IMR-90 (cell line): ENCODE measurements around the gene MTERF1. TPM values are rescaled to one million over a fixed set of nuclear protein-coding genes. Genes with fewer than 3 reads are reported as not detected.

Experiments
- ATAC-seq: fragments of 200-7000 bp; cut with Tn5 transposase; 2 replicates; pipeline ENCODE4 v1.9.1; 2020; ENCODE audit warnings: low read depth, mild to moderate bottlenecking, moderate library complexity
- BruUV-seq: library from RNA; stranded (reverse); fragments of 400-500 nt; replicated peaks from 2 replicates; lab custom pipeline; 2021; lab: Mats Ljungman, UMichigan
- CTCF ChIA-PET: fragments of 300-600 bp; formaldehyde crosslinking; extraction: SDS; loops from one replicate; lab custom pipeline; 2021; ENCODE audit warnings: antibody characterized with exemption; lab: Yijun Ruan, JAX
- POLR2A ChIA-PET: fragments of 300-600 bp; sonication (Branson Sonifier 250); formaldehyde crosslinking; loops from one replicate; lab custom pipeline; 2022; ENCODE audit warnings: antibody characterized with exemption; ENCODE audit not compliant: unreplicated experiment; lab: Charles Lee
- DNase-seq: peaks from one replicate; pipeline ENCODE4 v3.0.0; 2013
- H2AFZ ChIP-seq: replicated peaks from 2 replicates; pipeline ENCODE3; 2013; ENCODE audit warnings: low read length, mild to moderate bottlenecking; ENCODE audit not compliant: poor library complexity
- H2AK5ac ChIP-seq: 2 replicates; pipeline ENCODE4 v1.6.1; 2013; ENCODE audit warnings: low read depth, low read length, inconsistent platforms
- H2AK9ac ChIP-seq: replicated peaks from 2 replicates; pipeline ENCODE3; 2013; ENCODE audit warnings: mild to moderate bottlenecking, low read depth, low read length, moderate library complexity; ENCODE audit not compliant: poor library complexity
- H2BK120ac ChIP-seq: 2 replicates; pipeline ENCODE4 v1.6.1; 2013; ENCODE audit warnings: low read depth, low read length, inconsistent platforms
- H2BK15ac ChIP-seq: 3 replicates; pipeline ENCODE4 v1.6.1; 2013; ENCODE audit warnings: low read depth, low read length, inconsistent platforms
- H2BK20ac ChIP-seq: 2 replicates; pipeline ENCODE4 v1.6.1; 2013; ENCODE audit warnings: low read depth, mild to moderate bottlenecking, inconsistent platforms, low read length, moderate library complexity
- H2BK5ac ChIP-seq: 2 replicates; pipeline ENCODE4 v1.6.1; 2013; ENCODE audit warnings: mild to moderate bottlenecking, low read depth, low read length, inconsistent platforms; ENCODE audit not compliant: poor library complexity, severe bottlenecking
- H3K14ac ChIP-seq: replicated peaks from 2 replicates; pipeline ENCODE4 v1.6.1; 2013; ENCODE audit warnings: low read depth, low read length, inconsistent platforms
- H3K18ac ChIP-seq: 2 replicates; pipeline ENCODE4 v1.6.1; 2013; ENCODE audit warnings: low read depth, low read length, control low read depth
- H3K23ac ChIP-seq: 2 replicates; pipeline ENCODE4 v1.6.1; 2013; ENCODE audit warnings: low read depth, low read length, inconsistent platforms
- H3K27ac ChIP-seq: 2 replicates; pipeline ENCODE4 v1.5.1; 2013; ENCODE audit warnings: mild to moderate bottlenecking, control low read depth, low read length; ENCODE audit not compliant: insufficient read depth
- H3K27me3 ChIP-seq: 2 replicates; pipeline ENCODE4 v1.6.1; 2013; ENCODE audit warnings: low read length; ENCODE audit not compliant: control insufficient read depth, insufficient read depth
- H3K36me3 ChIP-seq: 2 replicates; pipeline ENCODE4 v1.6.1; 2013; ENCODE audit warnings: low read length, mixed read lengths; ENCODE audit not compliant: control insufficient read depth, insufficient read depth
- H3K4ac ChIP-seq: 2 replicates; pipeline ENCODE4 v1.6.1; 2013; ENCODE audit warnings: low read depth, low read length, inconsistent platforms
- H3K4me1 ChIP-seq: 2 replicates; pipeline ENCODE4 v1.6.1; 2013; ENCODE audit warnings: low read length, mixed read lengths; ENCODE audit not compliant: control insufficient read depth, insufficient read depth
- H3K4me2 ChIP-seq: 2 replicates; pipeline ENCODE4 v1.6.1; 2013; ENCODE audit warnings: low read depth, mild to moderate bottlenecking, control low read depth, low read length, moderate library complexity
- H3K4me3 ChIP-seq: 2 replicates; pipeline ENCODE4 v1.5.1; 2013; ENCODE audit warnings: low read depth, mild to moderate bottlenecking, control low read depth, low read length, moderate library complexity; ENCODE audit not compliant: insufficient read depth
- H3K56ac ChIP-seq: 2 replicates; pipeline ENCODE4 v1.6.1; 2013; ENCODE audit warnings: low read length, inconsistent platforms; ENCODE audit not compliant: insufficient read depth; ENCODE audit errors: extremely low read depth
- H3K79me1 ChIP-seq, 2 experiments: 2 replicates each; pipeline ENCODE4 v1.6.1; 2013; ENCODE audit warnings: low read length in 2 of 2, inconsistent platforms in 1 of 2, low read depth in 1 of 2
- H3K9ac ChIP-seq: 2 replicates; pipeline ENCODE4 v1.6.1; 2013; ENCODE audit warnings: low read depth, low read length, control low read depth
- H3K9me1 ChIP-seq: 2 replicates; pipeline ENCODE4 v1.6.1; 2013; ENCODE audit warnings: low read length, inconsistent platforms; ENCODE audit not compliant: insufficient read depth
- H3K9me3 ChIP-seq: 2 replicates; pipeline ENCODE4 v1.6.1; 2013; ENCODE audit warnings: low read length; ENCODE audit not compliant: control insufficient read depth, insufficient read depth
- H4K20me1 ChIP-seq: 2 replicates; pipeline ENCODE4 v1.6.1; 2013; ENCODE audit warnings: low read length, inconsistent platforms; ENCODE audit not compliant: insufficient read depth
- H4K5ac ChIP-seq: 2 replicates; pipeline ENCODE4 v1.6.1; 2013; ENCODE audit warnings: mild to moderate bottlenecking, low read depth, low read length, control low read depth
- H4K8ac ChIP-seq, 2 experiments: 2 replicates each; pipeline ENCODE4 v1.6.1; 2013; ENCODE audit warnings: low read depth in 2 of 2, low read length in 2 of 2, control low read depth in 1 of 2, inconsistent platforms in 1 of 2
- H4K91ac ChIP-seq: 2 replicates; pipeline ENCODE4 v1.6.1; 2013; ENCODE audit warnings: low read depth, low read length, inconsistent platforms; ENCODE audit not compliant: insufficient read depth
- CTCF ChIP-seq: conservative IDR thresholded peaks from 2 replicates; pipeline ENCODE4 v1.5.1; 2012; ENCODE audit warnings: mild to moderate bottlenecking, low read depth, low read length, improper control_type of control experiment
- MXI1 ChIP-seq: IDR thresholded peaks from 2 replicates; pipeline ENCODE4 v1.6.1; 2012; ENCODE audit warnings: low read depth, mild to moderate bottlenecking, low read length, moderate library complexity, borderline replicate concordance
- WGBS, 2 experiments: methylation state at CpG; one replicate each; pipeline versions ENCODE4 v1.1.5 to v1.1.7; 2013; ENCODE audit warnings: missing lambda C conversion rate in 2 of 2; ENCODE audit not compliant: insufficient read length in 1 of 2; ENCODE audit errors: extremely low coverage in 2 of 2; 5-methylcytosine and 5-hydroxymethylcytosine counted together
- dilution Hi-C: fragments of 300-500 bp; cut with HindIII; formaldehyde crosslinking; loops from one replicate; pipeline ENCODE4 v1.14.3; 2018; ENCODE audit warnings: low sequenced_read_pairs; ENCODE audit not compliant: unreplicated experiment
- in situ Hi-C: fragments of 300-500 bp; cut with MboI; formaldehyde crosslinking; loops from 3 replicates; pipeline ENCODE4 v1.14.3; 2019; ENCODE audit warnings: low sequenced_read_pairs, inconsistent platforms, mixed read lengths
- intact Hi-C: fragments of 100-400 bp; cut with micrococcal nuclease; formaldehyde crosslinking; loops from 2 replicates; pipeline ENCODE4 v1.10.0; 2022
- polyA plus RNA-seq, 3 experiments: library from polyadenylated mRNA; depleted of rRNA; stranded (reverse); fragments of >200 nt; gene quantifications; 2 replicates each; pipeline ENCODE4 v1.2.3, GENCODE V29; 2012; ENCODE audit warnings: low replicate concordance in 1 of 3
- total RNA-seq: library from RNA; depleted of rRNA; stranded (reverse); fragments of >200 nt; gene quantifications from 2 replicates; pipeline ENCODE4 v1.2.3, GENCODE V29; 2012

The MTERF1 gene
- total and polyA plus RNA-seq, 2 of the 4 experiments (the other 2 are of a cell fraction), result 7.0 to 7.3 TPM

GRCh38 chr7:91866599-91867148 lies 13.8 kb downstream of the MTERF1 start:
- H3K9ac ChIP-seq, result no peak overlapping the region
- no peak overlapping the region for H3K18ac ChIP-seq
- no peaks in the 10 kb centered on the region; the same call in 1 of the 2 replicates for H3K9me1 ChIP-seq
- H4K91ac ChIP-seq, result no peak overlapping the region
- H3K4me3 ChIP-seq, result no peak overlapping the region
- BruUV-seq, result no TSS peak
- H2BK20ac ChIP-seq, result no peak overlapping the region
- no peak overlapping the region for H2BK15ac ChIP-seq
- ChIA-PET POLR2A (no interaction called here), CTCF (interaction anchor here (0.6 to 1.0 kb wide), 2 partner anchors 11 to 14 kb away, joined by 4 read pairs; partner anchors contain the start of gene MTERF1)
- H3K4me1 ChIP-seq, result no peaks in the 10 kb centered on the region
- peaks cover 0 to 7% of the 10 kb centered on the region in 2 experiments; a peak in 2 of 4 replicates for H3K79me1 ChIP-seq
- no peak overlapping the region for H3K56ac ChIP-seq
- H2BK5ac ChIP-seq, result no peak overlapping the region
- no peak overlapping the region for H3K14ac ChIP-seq
- no peak overlapping the region for H2AK9ac ChIP-seq
- intact Hi-C loops (no loop called here), in situ Hi-C loops (no loop called here), dilution Hi-C loops (no loop called here)
- no peak overlapping the region for H2AK5ac ChIP-seq
- H3K36me3 ChIP-seq, result peaks cover 4% of the 10 kb centered on the region; the same call in 1 of the 2 replicates
- no CpG with 5 or more reads among the region's 2 CpGs for WGBS, 2 experiments
- H4K8ac ChIP-seq, result no peak overlapping the region
- H3K23ac ChIP-seq, result no peak overlapping the region
- no peaks in the 10 kb centered on the region; the same call in 1 of the 2 replicates for H4K20me1 ChIP-seq
- H3K4me2 ChIP-seq, result no peak overlapping the region
- H4K5ac ChIP-seq, result no peak overlapping the region
- ATAC-seq, result no peak
- no peak overlapping the region for H3K4ac ChIP-seq
- H2AFZ ChIP-seq, result no peak overlapping the region
- no peak overlapping the region for H2BK120ac ChIP-seq
- no peaks in the 10 kb centered on the region for H3K9me3 ChIP-seq
- TF ChIP-seq MXI1, result no peak
- 0 out of 2 replicates have a peak, but pooled peaks have one; percentile 4 for TF ChIP-seq CTCF
- no peak for DNase-seq
- no peak overlapping the region for H3K27ac ChIP-seq
- H3K27me3 ChIP-seq, result no peaks in the 10 kb centered on the region
